Gastroesophageal sphincter (tissue), 4 donors: ENCODE measurements around the gene PLCG2. TPM values are rescaled to one million over a fixed set of nuclear protein-coding genes. Genes with fewer than 3 reads are reported as not detected.

Source experiments
- ATAC-seq: fragments of 150-250 bp; one replicate; pipeline ENCODE4 v1.9.1; 2016; ENCODE audit warnings: mild to moderate bottlenecking, moderate library complexity
- H3K27ac ChIP-seq, 4 donors: fragments of 200-600 bp; sonication (generic) in 3 of 4; 1 replicate in 3 of 4; 2 replicates in 1 of 4; pipeline ENCODE4 v1.5.1; 2016 to 2019
- H3K27me3 ChIP-seq: fragments of 200-600 bp; sonication (generic); one replicate; pipeline ENCODE4 v1.5.1; 2019
- H3K36me3 ChIP-seq, 2 donors: fragments of 200-600 bp; sonication (generic); one replicate each; pipeline ENCODE4 v1.5.1; 2019; ENCODE audit warnings: control low read depth in 1 of 2
- H3K4me1 ChIP-seq, 3 donors: fragments of 200-600 bp; sonication (generic); 1 replicate in 2 of 3; 2 replicates in 1 of 3; pipeline ENCODE4 v1.5.1; 2016 to 2019; ENCODE audit warnings: control low read depth in 2 of 3
- H3K4me3 ChIP-seq, 2 donors: fragments of 200-600 bp; sonication (generic); one replicate each; pipeline ENCODE4 v1.5.1; 2019; ENCODE audit warnings: mild to moderate bottlenecking in 1 of 2, moderate library complexity in 1 of 2
- H3K9me3 ChIP-seq, 3 donors: fragments of 200-600 bp; sonication (generic); one replicate each; pipeline ENCODE4 v1.5.1; 2017 to 2019; ENCODE audit warnings: control low read depth in 2 of 3
- EP300 ChIP-seq: sonication (generic); formaldehyde crosslinking; IDR thresholded peaks from one replicate; pipeline ENCODE4 v1.6.1; 2017; ENCODE audit warnings: antibody characterized with exemption, mild to moderate bottlenecking
- POLR2A ChIP-seq, 2 donors: fragments of 450-650 bp; IDR thresholded peaks; one replicate each; pipeline ENCODE4 v1.6.1; 2017; ENCODE audit warnings: antibody characterized with exemption in 2 of 2, mild to moderate bottlenecking in 2 of 2, moderate library complexity in 1 of 2
- POLR2AphosphoS5 ChIP-seq: sonication (generic); formaldehyde crosslinking; IDR thresholded peaks from one replicate; pipeline ENCODE4 v1.6.1; 2017; ENCODE audit warnings: antibody characterized with exemption
- WGBS, 2 donors: methylation state at CpG; one replicate each; pipeline ENCODE4 v1.1.5; 2018; ENCODE audit warnings: low coverage in 1 of 2; 5-methylcytosine and 5-hydroxymethylcytosine counted together
- total RNA-seq, 4 donors: library from RNA; depleted of rRNA; stranded (reverse); fragments of >200 nt; gene quantifications; one replicate each; pipeline ENCODE4 v1.1.0, GENCODE V29; 2016
- TF ChIP-seq, protein P1 (sequence below), 4 experiments: fragments of 200-600 bp in 2 of 4; fragments of 450-650 bp in 2 of 4; sonication (generic) in 1 of 4; IDR thresholded peaks; one replicate each; pipeline ENCODE4 v1.5.1; 2017 to 2019; ENCODE audit warnings: antibody characterized with exemption in 4 of 4, mild to moderate bottlenecking in 2 of 4, moderate library complexity in 2 of 4

The PLCG2 gene
- total RNA-seq, 4 donors from 2014 or later, result 6.2 to 11.4 (median 8.1) TPM

DNA sequence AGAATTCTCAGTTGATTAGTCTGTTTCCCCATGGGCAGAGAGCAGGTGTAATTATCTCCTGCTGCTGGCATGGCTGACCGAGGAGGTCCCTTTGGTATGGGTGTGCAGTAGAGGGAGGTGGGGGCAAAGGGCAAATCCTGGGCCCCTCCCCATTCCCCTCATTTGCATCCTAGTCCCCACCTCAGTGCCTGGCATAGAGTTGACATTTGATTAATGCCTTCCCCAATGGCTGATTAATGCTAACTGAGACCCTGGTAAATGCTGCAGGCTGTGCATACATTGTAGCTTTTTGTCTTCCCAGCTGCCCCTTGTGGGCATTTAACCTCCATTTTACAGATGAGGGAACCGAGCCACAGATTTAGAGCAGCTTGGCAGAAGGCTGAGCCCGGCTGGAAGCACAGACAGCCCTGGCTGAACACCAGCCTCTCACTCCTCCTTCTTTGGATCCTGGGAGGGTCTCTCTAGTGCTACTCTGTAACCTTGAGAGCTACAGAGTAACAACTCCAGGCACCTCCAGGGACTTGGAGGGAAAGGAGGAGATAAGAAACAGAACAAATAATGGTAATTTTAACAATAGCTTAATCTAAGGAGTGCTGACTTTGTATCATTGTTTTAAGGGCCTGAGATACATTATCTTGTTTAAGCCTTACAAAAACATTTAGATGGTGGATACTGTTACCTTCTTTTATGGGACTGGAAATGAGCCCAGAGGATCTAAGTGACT lies 5.1 kb downstream of the PLCG2 start:
- Histone ChIP-seq H3K27ac (no peak overlapping the region), H3K4me3 (no peak overlapping the region), H3K9me3 (no peaks in the 10 kb centered on the region), H3K4me1 (peaks cover 0 to 22% (median 0%) of the 10 kb centered on the region in 3 donors), H3K36me3 (no peaks in the 10 kb centered on the region), H3K27me3 (peaks cover 50% of the 10 kb centered on the region)
- no peak for TF ChIP-seq POLR2AphosphoS5
- TF ChIP-seq EP300, result no peak
- TF ChIP-seq POLR2A (IDR thresholded peaks at IDR 0.05), result no peak
- TF ChIP-seq, protein P1, sequence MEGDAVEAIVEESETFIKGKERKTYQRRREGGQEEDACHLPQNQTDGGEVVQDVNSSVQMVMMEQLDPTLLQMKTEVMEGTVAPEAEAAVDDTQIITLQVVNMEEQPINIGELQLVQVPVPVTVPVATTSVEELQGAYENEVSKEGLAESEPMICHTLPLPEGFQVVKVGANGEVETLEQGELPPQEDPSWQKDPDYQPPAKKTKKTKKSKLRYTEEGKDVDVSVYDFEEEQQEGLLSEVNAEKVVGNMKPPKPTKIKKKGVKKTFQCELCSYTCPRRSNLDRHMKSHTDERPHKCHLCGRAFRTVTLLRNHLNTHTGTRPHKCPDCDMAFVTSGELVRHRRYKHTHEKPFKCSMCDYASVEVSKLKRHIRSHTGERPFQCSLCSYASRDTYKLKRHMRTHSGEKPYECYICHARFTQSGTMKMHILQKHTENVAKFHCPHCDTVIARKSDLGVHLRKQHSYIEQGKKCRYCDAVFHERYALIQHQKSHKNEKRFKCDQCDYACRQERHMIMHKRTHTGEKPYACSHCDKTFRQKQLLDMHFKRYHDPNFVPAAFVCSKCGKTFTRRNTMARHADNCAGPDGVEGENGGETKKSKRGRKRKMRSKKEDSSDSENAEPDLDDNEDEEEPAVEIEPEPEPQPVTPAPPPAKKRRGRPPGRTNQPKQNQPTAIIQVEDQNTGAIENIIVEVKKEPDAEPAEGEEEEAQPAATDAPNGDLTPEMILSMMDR (IDR thresholded peaks at IDR 0.05), result no peak
- ATAC-seq, result no peak
- 26% methylated on average over 3 of the region's 3 CpGs; no CpG with 5 or more reads in 1 of the 2 donors for WGBS, 2 donors

GRCh38 chr16:81785138-81785924 lies 6.2 kb downstream of the PLCG2 start:
- Histone ChIP-seq H3K27ac (no peak overlapping the region), H3K4me1 (peaks cover 0 to 12% (median 0%) of the 10 kb centered on the region in 3 donors), H3K27me3 (peaks cover 47% of the 10 kb centered on the region), H3K9me3 (no peaks in the 10 kb centered on the region), H3K36me3 (no peaks in the 10 kb centered on the region), H3K4me3 (no peak overlapping the region)
- ATAC-seq, result no peak
- TF ChIP-seq POLR2A (IDR thresholded peaks at IDR 0.05), result no peak
- TF ChIP-seq EP300, result no peak
- TF ChIP-seq, protein P1 (IDR thresholded peaks at IDR 0.05), result no peak
- no peak for TF ChIP-seq POLR2AphosphoS5
- 70 to 73% methylated on average over 5 to 7 of the region's 7 CpGs for WGBS, 2 donors

DNA sequence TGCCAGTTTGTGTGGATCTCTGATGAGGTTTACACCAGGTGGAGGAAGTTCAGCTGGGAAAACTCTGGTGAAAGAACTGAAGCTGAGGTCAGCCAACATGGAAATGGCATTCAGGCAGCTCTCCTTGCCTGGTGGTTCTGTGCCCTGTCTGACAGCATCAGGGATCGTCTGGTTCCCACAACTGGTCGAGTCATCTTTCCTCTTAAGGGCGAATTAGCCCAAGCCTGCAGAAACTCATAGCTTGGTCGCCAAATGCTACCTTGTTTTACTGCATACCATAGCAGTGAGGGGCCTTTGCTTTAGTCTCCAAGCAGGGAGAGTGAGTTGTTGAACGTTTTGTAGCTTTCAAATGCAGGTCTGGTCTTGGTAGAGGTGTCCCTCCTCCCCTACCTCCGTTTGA lies 7.2 kb downstream of the PLCG2 start:
- peaks cover 0 to 12% (median 0%) of the 10 kb centered on the region in 3 donors for H3K4me1 ChIP-seq
- no peak overlapping the region for H3K27ac ChIP-seq
- H3K9me3 ChIP-seq, result no peaks in the 10 kb centered on the region
- 57 to 75% methylated on average over 2 to 5 of the region's 6 CpGs for WGBS, 2 donors
- peaks cover 38% of the 10 kb centered on the region for H3K27me3 ChIP-seq
- ATAC-seq, result no peak
- no peaks in the 10 kb centered on the region for H3K36me3 ChIP-seq
- no peak overlapping the region for H3K4me3 ChIP-seq
- TF ChIP-seq, protein P1 (IDR thresholded peaks at IDR 0.05), result no peak
- TF ChIP-seq EP300 (no peak), POLR2A (IDR thresholded peaks at IDR 0.05) (no peak), POLR2AphosphoS5 (no peak)

DNA sequence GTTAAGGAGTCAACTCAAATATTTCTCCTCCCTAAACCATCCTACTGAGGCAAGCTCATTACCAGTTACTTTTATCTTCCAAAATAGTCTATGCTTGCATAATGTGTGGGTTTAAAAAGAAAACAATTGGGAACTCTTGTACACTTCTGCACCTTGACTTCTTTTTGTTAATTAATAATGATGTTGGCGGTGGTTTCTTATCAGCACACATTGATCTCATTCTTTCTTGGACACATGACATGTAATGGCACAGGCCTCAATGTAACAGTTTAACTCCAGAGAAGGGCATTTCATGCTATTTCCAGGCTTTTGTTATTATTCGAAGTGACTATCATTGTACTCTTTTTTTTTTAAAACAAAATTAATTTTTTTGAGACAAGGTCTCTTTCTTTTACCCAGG lies 7.8 kb downstream of the PLCG2 start:
- no peak overlapping the region for H3K27ac ChIP-seq
- no peak for TF ChIP-seq POLR2A (IDR thresholded peaks at IDR 0.05)
- no peak for TF ChIP-seq EP300
- TF ChIP-seq POLR2AphosphoS5, result no peak
- TF ChIP-seq, protein P1 (IDR thresholded peaks at IDR 0.05), result no peak
- 78 to 80% methylated on average over 2 of the region's 2 CpGs for WGBS, 2 donors
- no peak overlapping the region for H3K4me3 ChIP-seq
- peaks cover 0 to 12% (median 0%) of the 10 kb centered on the region in 3 donors for H3K4me1 ChIP-seq
- no peaks in the 10 kb centered on the region for H3K36me3 ChIP-seq
- no peaks in the 10 kb centered on the region for H3K9me3 ChIP-seq
- H3K27me3 ChIP-seq, result peaks cover 36% of the 10 kb centered on the region
- no peak for ATAC-seq
